ENCODE data around the gene WDFY3. TPM values are rescaled to one million over a fixed set of nuclear protein-coding genes. Genes with fewer than 3 reads are reported as not detected.

WDFY3 gene
- total RNA-seq, 1 donor: 91.9 TPM

GRCh38 chr4:84905646-84906045, 60.8 kb downstream of the WDFY3 start:
- Histone ChIP-seq H3K27ac (ENCODE audit: low read depth, low read length) (no peak overlapping the region), H3K4me1 (ENCODE audit: insufficient read depth, low read length) (no peaks in the 10 kb centered on the region), H4K20me1 (ENCODE audit: insufficient read depth, low read length) (no peaks in the 10 kb centered on the region), H3K4me3 (ENCODE audit: insufficient read depth, low read length) (no peak overlapping the region), H3K79me2 (ENCODE audit: insufficient read depth, low read length) (peaks cover 50% of the 10 kb centered on the region), H3K27me3 (ENCODE audit: insufficient read depth, low read length) (no peaks in the 10 kb centered on the region), H3K9me3 (ENCODE audit: low read depth, low read length) (no peaks in the 10 kb centered on the region), H2AFZ (ENCODE audit: low read length) (no peak overlapping the region), H3K4me2 (ENCODE audit: insufficient read depth, low read length) (no peak overlapping the region), H3K36me3 (ENCODE audit: insufficient read depth, low read length) (no peaks in the 10 kb centered on the region)
- DNase-seq (ENCODE audit: insufficient read length, low spot score, missing footprints): no peak
- TF ChIP-seq CTCF (IDR thresholded peaks at IDR 0.05; ENCODE audit: extremely low read depth, low read depth, low read length): no peak

- Histone ChIP-seq H3K4me3 (ENCODE audit: insufficient read depth, low read length) (no peak overlapping the region), H3K36me3 (ENCODE audit: insufficient read depth, low read length) (no peaks in the 10 kb centered on the region), H4K20me1 (ENCODE audit: insufficient read depth, low read length) (peaks cover 3% of the 10 kb centered on the region), H3K4me2 (ENCODE audit: insufficient read depth, low read length) (no peak overlapping the region), H2AFZ (ENCODE audit: low read length) (no peak overlapping the region), H3K27me3 (ENCODE audit: insufficient read depth, low read length) (no peaks in the 10 kb centered on the region), H3K4me1 (ENCODE audit: insufficient read depth, low read length) (no peaks in the 10 kb centered on the region), H3K9me3 (ENCODE audit: low read depth, low read length) (no peaks in the 10 kb centered on the region), H3K79me2 (ENCODE audit: insufficient read depth, low read length) (peaks cover 55% of the 10 kb centered on the region), H3K27ac (ENCODE audit: low read depth, low read length) (no peak overlapping the region)
- DNase-seq (ENCODE audit: insufficient read length, low spot score, missing footprints): no peak
- no peak for TF ChIP-seq CTCF (IDR thresholded peaks at IDR 0.05; ENCODE audit: extremely low read depth, low read depth, low read length)
These were observed 64.7 kb downstream of the WDFY3 start for GRCh38 chr4:84901740-84902281.

GRCh38 chr4:84901173-84901572, 65.3 kb downstream of the WDFY3 start:
- H3K79me2 ChIP-seq (ENCODE audit: insufficient read depth, low read length): peaks cover 52% of the 10 kb centered on the region
- DNase-seq (ENCODE audit: insufficient read length, low spot score, missing footprints): no peak

GRCh38 chr4:84899616-84900015, 66.9 kb downstream of the WDFY3 start:
- Histone ChIP-seq H3K9me3 (ENCODE audit: low read depth, low read length) (no peaks in the 10 kb centered on the region), H3K27ac (ENCODE audit: low read depth, low read length) (no peak overlapping the region), H3K79me2 (ENCODE audit: insufficient read depth, low read length) (peaks cover 52% of the 10 kb centered on the region), H3K36me3 (ENCODE audit: insufficient read depth, low read length) (no peaks in the 10 kb centered on the region), H3K4me3 (ENCODE audit: insufficient read depth, low read length) (no peak overlapping the region), H2AFZ (ENCODE audit: low read length) (no peak overlapping the region), H4K20me1 (ENCODE audit: insufficient read depth, low read length) (peaks cover 3% of the 10 kb centered on the region), H3K27me3 (ENCODE audit: insufficient read depth, low read length) (no peaks in the 10 kb centered on the region), H3K4me1 (ENCODE audit: insufficient read depth, low read length) (no peaks in the 10 kb centered on the region), H3K4me2 (ENCODE audit: insufficient read depth, low read length) (no peak overlapping the region)
- no peak for DNase-seq (ENCODE audit: insufficient read length, low spot score, missing footprints)
- TF ChIP-seq CTCF (IDR thresholded peaks at IDR 0.05; ENCODE audit: extremely low read depth, low read depth, low read length): no peak

More at GRCh38 chr4:84901173-84901572, 65.3 kb downstream of the WDFY3 start:
- H3K4me1 ChIP-seq (ENCODE audit: insufficient read depth, low read length): no peaks in the 10 kb centered on the region
- no peaks in the 10 kb centered on the region for H3K9me3 ChIP-seq (ENCODE audit: low read depth, low read length)
- H3K27me3 ChIP-seq (ENCODE audit: insufficient read depth, low read length): no peaks in the 10 kb centered on the region
- H3K4me2 ChIP-seq (ENCODE audit: insufficient read depth, low read length): no peak overlapping the region
- no peak overlapping the region for H2AFZ ChIP-seq (ENCODE audit: low read length)
- no peak overlapping the region for H3K27ac ChIP-seq (ENCODE audit: low read depth, low read length)
- no peak overlapping the region for H3K4me3 ChIP-seq (ENCODE audit: insufficient read depth, low read length)
- TF ChIP-seq CTCF (IDR thresholded peaks at IDR 0.05; ENCODE audit: extremely low read depth, low read depth, low read length): no peak
- peaks cover 3% of the 10 kb centered on the region for H4K20me1 ChIP-seq (ENCODE audit: insufficient read depth, low read length)
- no peaks in the 10 kb centered on the region for H3K36me3 ChIP-seq (ENCODE audit: insufficient read depth, low read length)

Measured in osteoblast (primary cell).